DOHH2 (cell line): ENCODE measurements around the gene PCDH9.

Source experiments
- CTCF ChIP-seq: fragments of 200-600 bp; sonication (generic); IDR thresholded peaks from one replicate; pipeline ENCODE4 v1.5.1; 2014; ENCODE audit warnings: antibody characterized with exemption, mild to moderate bottlenecking, low read depth, low read length; ENCODE audit not compliant: poor library complexity, severe bottlenecking
- EZH2phosphoT487 ChIP-seq: fragments of 200-600 bp; sonication (generic); IDR thresholded peaks from 2 replicates; pipeline ENCODE4 v1.6.1; 2017; ENCODE audit warnings: borderline replicate concordance, mild to moderate bottlenecking, antibody characterized with exemption, low read length, moderate library complexity, mixed read lengths

GRCh38 chr13:67077132-67077531, 153.0 kb downstream of the PCDH9 start:
- TF ChIP-seq CTCF, result no peak
- no peak for TF ChIP-seq EZH2phosphoT487
